Femur (tissue), 1 donor: ENCODE data around the gene MRC1.
"Not testable (repeated sequence)": the region's sequence is repeated elsewhere in the genome, so short reads cannot be mapped to it uniquely, and the experiment has no call there.

Experiments used
- DNase-seq: peaks from one replicate; pipeline ENCODE4 v3.0.0-alpha.2; 2017

Gene MRC1

DNA sequence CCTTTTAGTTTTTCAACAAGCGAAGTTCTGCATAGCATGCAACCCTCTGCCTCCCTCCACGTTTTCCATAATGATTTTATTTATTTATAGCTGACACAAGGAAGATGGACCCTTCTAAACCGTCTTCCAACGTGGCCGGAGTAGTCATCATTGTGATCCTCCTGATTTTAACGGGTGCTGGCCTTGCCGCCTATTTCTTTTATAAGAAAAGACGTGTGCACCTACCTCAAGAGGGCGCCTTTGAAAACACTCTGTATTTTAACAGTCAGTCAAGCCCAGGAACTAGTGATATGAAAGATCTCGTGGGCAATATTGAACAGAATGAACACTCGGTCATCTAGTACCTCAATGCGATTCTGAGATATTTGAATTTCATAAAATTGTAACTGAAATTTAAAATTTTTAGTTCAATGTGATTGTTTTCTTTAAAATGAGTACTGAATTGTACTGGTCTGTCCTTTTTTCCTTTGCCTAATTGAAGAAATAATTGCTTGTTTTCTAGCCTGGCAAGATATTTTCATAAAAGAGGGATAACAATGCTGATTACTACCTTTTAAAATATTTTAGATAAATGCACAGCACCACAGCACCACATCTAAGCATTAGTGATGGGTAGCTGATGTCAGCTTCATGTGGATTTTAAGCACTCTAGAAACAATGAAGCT, 101.1 kb downstream of the MRC1 start:
- peak; percentile 25 for DNase-seq

- DNase-seq = no peak
Observed at GRCh38 chr10:17912754-17913153, 103.6 kb downstream of the MRC1 start.

DNA sequence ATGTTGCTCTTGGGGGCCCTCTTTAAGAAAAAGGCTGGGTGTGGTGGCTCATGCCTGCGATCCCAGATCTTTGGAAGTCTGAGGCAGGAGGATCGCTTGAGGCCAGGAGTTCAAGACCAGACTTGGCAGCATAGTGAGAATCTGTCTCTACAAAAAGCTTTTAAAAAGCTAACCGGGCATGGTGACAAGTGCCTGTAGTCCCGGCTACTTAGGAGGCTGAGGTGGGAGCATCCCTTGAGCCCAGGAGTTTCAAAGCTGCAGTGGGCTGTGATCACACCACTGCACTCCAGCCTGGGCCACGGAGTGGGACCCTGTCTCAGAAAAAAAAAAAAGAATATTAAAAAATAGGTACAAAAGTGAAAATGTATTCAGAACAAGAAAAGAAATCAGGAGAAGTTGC, 104.5 kb downstream of the MRC1 start:
- DNase-seq = no peak

DNA sequence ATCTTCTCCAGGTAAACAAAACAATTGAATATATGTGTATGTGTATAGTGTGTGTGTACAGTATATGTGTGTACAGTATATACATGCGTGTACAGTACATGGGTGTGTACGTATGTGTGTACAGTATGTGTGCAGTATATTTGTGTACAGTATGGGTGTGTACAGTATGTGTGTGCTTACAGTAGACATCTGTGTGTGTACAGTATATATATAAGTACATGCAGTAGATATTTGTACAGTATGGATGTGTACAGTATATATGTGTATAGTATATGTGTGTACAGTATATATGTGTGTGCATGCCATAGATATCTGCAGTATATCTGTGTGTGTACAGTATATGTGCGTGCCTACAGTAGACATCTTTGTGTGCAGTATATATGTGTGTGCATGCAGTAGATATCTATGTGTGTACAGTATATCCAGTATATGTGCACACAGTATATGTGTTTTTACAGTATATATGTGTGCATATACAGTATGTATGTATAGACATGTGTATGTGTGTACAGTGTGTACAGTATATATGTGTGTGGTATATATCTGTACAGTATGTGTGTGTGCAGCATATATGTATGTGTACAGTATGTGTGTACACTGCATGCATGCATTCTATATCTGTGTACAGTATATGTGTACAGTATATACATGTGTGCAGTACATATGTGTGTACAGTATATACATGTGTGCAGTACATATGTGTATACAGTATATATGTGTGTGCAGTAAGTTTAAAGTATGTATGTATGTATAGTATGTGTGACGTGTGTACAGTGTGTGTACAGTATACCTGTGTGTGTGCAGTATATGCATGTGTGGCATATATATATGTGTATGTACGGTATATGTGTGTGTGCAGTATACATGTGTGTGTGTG, 105.3 kb downstream of the MRC1 start:
- DNase-seq = no peak

DNA sequence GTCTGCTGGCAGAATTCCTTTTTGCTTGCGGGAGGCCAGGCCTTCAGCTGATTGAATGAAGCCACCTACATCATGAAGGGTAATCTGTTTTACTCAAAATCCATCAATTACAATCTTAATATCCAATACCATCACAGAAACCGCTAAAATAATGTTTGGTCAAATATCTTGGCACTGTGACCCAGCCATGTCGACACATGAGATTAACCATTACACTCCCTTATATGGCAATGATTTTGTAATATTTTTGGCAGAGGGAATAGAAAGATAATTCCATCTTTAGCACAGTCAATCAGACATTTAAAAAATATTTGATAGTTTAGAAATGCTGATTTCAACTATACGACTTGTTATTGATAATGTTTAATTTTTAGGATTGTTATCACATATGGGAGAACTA, 106.0 kb downstream of the MRC1 start:
- DNase-seq = no peak

- no peak for DNase-seq
Observed at GRCh38 chr10:17918187-17918903, 109.2 kb downstream of the MRC1 start.

DNA sequence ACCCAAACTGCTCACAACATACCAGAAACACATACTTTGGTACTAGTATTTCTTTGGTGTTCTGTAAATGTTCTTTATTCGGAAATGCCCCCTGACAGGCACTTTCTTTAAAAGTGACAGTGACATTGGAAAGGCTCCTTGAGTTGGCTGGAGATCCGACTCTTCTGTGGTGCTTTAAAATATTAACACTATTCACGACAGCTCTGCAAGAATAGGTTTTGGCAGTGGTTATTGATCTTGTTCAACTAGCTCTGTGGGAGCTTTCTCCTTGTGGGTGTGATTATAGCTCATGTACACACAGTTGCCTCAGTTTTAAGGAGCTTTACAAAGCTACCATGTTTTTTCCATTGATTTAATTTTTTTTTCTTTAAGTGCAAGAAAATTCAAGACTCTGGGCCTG, 112.2 kb downstream of the MRC1 start:
- no peak for DNase-seq

- peak; percentile 15 for DNase-seq
Observed at GRCh38 chr10:17923728-17924127, 114.6 kb downstream of the MRC1 start.

- no peak for DNase-seq
Observed at GRCh38 chr10:17943033-17943745, 134.0 kb downstream of the MRC1 start.

DNA sequence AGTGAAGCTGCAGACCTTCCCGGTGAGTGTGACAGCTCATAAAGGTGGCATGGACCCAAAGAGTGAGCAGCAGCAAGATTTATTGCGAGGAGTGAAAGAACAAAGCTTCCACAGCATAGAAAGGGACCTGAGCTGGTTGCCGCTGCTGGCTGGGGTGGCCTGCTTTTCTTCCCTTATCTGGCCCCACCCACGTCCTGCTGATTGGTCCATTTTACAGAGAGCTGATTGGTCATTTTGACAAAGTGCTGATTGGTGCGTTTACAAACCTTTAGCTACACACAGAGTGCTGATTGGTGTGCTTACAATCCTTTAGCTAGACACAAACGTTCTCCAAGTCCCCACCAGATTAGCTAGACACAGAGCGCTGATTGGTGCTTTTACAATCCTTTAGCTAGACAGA, 141.1 kb downstream of the MRC1 start:
- DNase-seq = not testable (repeated sequence)

DNA sequence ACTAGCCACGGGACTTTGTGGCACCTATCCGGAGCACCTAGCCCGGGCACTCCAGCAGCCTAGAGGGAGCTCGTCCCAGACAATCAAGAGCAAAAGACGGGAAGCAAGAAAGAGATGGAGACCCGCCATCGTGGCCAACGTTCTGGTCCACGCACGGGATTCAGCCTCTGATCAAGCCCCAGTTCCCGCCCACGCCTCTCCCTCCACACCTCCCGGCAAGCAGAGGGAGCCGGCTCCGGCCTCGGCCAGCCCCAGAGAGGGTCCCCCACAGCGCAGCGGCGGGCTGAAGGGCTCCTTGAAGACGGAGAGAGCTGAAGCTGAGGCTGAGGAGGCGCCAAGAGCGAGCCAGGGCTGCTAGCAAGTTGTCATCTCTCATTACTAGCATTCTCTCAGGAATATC, 141.6 kb downstream of the MRC1 start:
- DNase-seq = no peak

DNA sequence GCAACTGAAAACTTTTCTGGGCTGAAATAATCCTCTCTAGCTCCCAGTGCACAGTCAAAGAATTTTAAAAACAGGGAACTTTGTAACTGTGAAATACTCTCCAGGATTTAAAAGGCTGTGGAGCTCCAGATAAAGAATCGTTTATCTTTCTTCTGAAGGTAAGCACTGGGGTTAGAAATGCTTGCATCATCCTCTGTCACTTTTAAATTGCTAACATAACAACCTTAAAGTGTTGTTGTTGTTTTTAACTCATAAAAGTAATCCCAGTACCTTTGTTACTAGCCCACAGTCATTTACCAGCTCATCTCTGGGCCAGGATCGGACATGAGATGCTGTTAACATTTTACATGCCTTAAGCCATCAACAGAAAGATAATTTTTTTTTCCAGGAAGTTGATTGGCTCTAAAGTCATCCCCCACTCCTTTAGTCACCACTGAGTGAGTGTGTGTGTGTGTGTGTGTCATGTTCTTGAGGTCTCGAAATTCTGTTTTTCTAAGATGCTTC, 142.8 kb downstream of the MRC1 start, which contains the start of gene SLC39A12:
Gene SLC39A12 (plus strand): TSS at position 51 of the 504 bp plus-strand sequence. CDS start 1,359 bp downstream, outside the sequence.
- no peak for DNase-seq

DNA sequence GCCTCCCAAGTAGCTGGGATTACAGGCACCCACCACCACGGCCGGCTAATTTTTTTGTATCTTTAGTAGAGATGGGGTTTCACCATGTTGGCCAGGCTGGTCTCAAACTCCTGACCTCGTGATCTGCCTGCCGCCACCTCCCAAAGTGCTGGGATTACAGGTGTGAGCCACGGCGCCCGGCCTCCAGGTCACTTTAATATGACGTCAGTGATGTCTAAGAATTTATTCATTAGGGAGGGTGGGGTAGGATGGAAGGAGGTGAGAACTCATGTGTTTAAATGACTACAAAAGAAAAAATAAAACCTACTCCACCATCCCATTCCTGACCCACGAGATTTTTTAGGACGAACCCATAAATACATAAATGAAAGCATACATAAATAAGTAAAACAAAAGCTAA, 145.2 kb downstream of the MRC1 start:
- DNase-seq = not testable (repeated sequence)

GRCh38 chr10:17954861-17955260, 145.7 kb downstream of the MRC1 start:
- no peak for DNase-seq

DNA sequence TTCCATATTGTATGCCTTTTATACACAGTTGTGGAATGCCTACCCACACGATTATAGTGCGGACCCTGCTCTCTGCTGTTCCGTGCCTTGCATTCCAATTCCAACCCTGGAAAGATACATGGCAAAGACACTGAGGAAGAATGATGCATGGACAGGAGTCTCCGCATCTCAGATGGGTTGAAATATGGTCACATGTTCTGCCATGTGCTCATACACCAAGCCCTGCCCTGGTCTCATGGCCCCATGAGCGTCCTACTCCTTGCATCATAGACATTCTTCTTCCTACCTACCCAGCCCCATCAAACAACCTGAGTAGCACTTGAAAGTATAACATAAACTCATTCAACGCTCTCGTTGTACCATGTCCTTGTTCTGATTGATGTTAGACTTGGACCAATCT, 148.9 kb downstream of the MRC1 start:
- DNase-seq = no peak

DNA sequence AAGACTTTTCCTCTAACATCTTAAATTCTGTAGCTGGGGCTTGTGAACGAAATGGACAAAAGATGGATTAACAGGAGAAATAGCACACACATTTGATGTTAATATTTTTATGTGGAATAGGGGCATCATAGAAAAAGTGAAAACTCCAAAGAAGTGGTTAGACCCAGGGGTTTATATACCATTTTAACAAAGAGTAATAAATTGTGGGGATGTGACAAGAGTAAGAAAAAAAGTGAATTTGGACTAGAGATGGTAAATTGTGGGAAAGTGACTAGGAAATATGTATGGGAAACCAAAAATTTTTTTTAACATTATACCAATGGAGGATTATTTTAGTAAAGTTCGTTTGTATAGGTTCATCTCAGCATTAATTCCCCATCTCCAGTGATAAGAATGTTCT, 150.7 kb downstream of the MRC1 start:
- no peak for DNase-seq
